H1 (cell line): ENCODE data around the gene ASPRV1. TPM values are rescaled to one million over a fixed set of nuclear protein-coding genes. Genes with fewer than 3 reads are reported as not detected.

Source experiments
- MAX ChIP-seq: IDR thresholded peaks from 2 replicates; pipeline ENCODE4 v1.6.1; 2012; ENCODE audit warnings: inconsistent platforms
- polyA plus RNA-seq, 7 experiments: library from polyadenylated mRNA; depleted of rRNA in 3 of 7; stranded (reverse) in 5 of 7; unstranded in 2 of 7; fragments of >200 nt in 5 of 7; fragments of 200-250 nt in 2 of 7; gene quantifications; 1 replicate in 5 of 7; 2 replicates in 1 of 7; 4 replicates in 1 of 7; pipeline versions ENCODE4 v1.2.1 to v1.2.3, GENCODE V29; 2011 to 2013; ENCODE audit warnings: missing spikeins in 2 of 7, mixed read lengths in 2 of 7
- total RNA-seq: library from RNA; stranded (reverse); fragmentation: NEBNext Ultra II Directional; extraction: Animal tissue kit (Norgen Biotek cat#: 25700); gene quantifications from 2 replicates; pipeline ENCODE4 v1.2.1, GENCODE V29; 2021

ASPRV1 gene
- total and polyA plus RNA-seq, 2 of the 8 experiments (the other 6 are each of a cell fraction or from before 2014, with no cell fraction given), result 0.59 to 0.95 TPM

GRCh38 chr2:69945441-69945840 is 16.0 kb downstream of the ASPRV1 start (continued):
- no peak for TF ChIP-seq MAX
- TF ChIP-seq, all 59 proteins: peak for 0
